ENCODE data around the gene MVP.

MVP gene

GRCh38 chr16:29808219-29808900 lies 11.9 kb upstream of the MVP start:
- no peak for DNase-seq
- TF ChIP-seq GATA1 (IDR thresholded peaks at IDR 0.05; ENCODE audit: low read depth, low read length) (no peak), POLR2A (IDR thresholded peaks at IDR 0.05; ENCODE audit: low read length) (no peak)

- no peak for TF ChIP-seq POLR2A (IDR thresholded peaks at IDR 0.05; ENCODE audit: low read length)
- DNase-seq = no peak
Measured at GRCh38 chr16:29809031-29809747, 11.1 kb upstream of the MVP start.

GRCh38 chr16:29809850-29810698 lies 10.2 kb upstream of the MVP start:
- TF ChIP-seq POLR2A (IDR thresholded peaks at IDR 0.05; ENCODE audit: low read length) (no peak), GATA1 (IDR thresholded peaks at IDR 0.05; ENCODE audit: low read depth, low read length) (no peak)
- no peak for DNase-seq

DNA sequence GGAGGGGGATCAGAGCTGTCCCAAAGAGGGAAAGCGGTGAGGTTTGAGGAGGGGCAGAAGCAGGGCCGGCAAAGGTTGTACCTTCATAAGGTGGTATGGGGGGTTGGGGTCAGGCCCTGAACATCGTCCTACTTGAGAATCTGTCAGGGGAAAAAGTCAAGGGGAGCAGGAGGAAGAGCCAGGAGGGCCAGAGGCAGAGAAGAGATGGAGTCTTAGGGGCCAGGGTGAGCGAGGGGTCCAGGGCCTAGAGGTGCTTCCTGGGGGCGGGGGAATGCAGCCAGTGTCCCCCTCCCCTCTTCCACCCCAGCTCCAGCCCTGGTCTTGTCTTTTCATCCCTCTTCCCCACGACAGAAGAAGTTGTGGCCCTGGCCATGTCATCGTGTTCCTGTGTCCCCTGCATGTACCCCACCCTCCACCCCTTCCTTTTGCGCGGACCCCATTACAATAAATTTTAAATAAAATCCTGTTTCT lies 9.5 kb upstream of the MVP start:
- no peak for DNase-seq
- TF ChIP-seq POLR2A (IDR thresholded peaks at IDR 0.05; ENCODE audit: low read length) = no peak
- no peak for TF ChIP-seq GATA1 (IDR thresholded peaks at IDR 0.05; ENCODE audit: low read depth, low read length)

DNA sequence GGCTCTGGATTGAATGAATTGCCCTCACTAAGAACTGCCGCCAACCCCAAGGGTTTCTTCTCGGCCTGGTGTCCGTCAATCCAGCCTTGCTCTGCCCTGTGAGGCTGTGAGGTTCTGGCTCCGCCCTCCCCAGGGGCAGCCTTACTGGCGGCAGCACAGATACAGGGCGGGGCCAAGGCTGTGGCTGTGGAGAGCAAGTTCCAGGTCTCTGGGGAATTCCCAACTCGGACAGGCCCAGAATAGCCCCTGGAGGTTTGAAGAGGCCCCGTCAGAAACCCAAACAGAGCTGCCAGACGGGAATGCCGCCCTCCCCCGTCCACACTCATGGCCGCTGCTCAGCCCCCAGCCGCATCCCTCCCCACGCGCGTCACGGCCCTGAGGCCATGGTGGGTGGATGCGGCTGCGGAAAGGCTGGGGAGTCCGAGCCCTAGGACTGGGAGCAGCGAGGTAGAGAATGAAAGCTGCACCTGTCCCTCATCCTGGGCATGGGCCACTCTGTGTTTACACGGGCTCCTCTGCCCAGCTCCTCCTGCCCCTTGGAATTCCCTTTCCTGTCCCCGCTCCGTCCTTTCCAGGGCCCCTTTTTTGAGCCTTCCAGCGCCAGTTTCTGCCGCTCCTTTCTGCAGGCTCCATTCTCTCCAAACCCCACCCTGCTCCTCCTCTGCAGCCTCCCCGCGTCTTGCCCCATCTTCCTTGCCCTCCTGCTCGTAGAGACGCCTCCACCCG lies 8.9 kb upstream of the MVP start:
- peak; percentile 84 to 85 for DNase-seq
- peak; percentile 65 for TF ChIP-seq POLR2A (IDR thresholded peaks at IDR 0.05; ENCODE audit: low read length)
- no peak for TF ChIP-seq GATA1 (IDR thresholded peaks at IDR 0.05; ENCODE audit: low read depth, low read length)

DNA sequence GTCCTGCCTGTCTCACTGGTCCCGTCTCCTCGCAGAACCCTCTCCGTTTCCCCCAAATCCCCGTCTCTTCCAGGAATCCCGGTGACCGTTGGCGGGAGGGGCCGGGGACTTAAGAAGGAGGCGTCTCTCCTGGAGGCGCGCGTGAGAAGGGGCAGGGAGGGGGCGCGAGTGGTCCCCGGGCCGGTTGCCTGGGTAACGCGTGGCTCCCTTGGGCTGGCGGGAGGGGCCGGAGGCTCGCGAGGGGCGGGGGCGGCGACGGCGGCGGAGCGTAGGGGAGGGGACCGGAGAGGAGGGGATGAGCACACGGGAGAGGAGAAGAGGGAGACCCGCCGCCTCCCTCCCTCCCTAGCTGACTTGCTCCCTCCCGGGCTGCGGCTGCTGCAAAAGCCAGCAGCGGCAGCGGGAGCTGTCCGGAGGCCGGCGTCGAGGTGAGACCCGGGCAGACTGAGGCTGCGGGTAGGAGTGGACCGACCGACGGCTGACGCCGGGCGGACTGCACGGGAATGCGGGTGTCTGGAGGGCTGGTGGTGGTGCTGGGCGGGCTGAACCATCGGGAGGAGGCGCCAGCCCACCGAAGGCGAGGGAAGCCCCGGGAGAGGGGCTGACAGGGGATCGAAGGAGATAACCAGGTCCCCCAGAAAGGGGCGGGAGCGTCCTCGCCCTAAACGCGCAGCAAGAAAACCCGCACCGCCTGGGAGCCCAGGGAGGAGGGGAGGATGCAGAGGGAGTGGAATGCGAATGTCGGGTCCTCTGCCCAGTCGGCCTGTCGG lies 8.2 kb upstream of the MVP start, which contains the start of gene PRRT2:
PRRT2 (plus strand) TSS at position 298 of the 770 bp plus-strand sequence. CDS start 862 bp downstream, outside the sequence.
- DNase-seq = peak in 1 of 2 experiments; percentile 68
- TF ChIP-seq POLR2A (IDR thresholded peaks at IDR 0.05; ENCODE audit: low read length) (no peak), GATA1 (IDR thresholded peaks at IDR 0.05; ENCODE audit: low read depth, low read length) (no peak)

DNA sequence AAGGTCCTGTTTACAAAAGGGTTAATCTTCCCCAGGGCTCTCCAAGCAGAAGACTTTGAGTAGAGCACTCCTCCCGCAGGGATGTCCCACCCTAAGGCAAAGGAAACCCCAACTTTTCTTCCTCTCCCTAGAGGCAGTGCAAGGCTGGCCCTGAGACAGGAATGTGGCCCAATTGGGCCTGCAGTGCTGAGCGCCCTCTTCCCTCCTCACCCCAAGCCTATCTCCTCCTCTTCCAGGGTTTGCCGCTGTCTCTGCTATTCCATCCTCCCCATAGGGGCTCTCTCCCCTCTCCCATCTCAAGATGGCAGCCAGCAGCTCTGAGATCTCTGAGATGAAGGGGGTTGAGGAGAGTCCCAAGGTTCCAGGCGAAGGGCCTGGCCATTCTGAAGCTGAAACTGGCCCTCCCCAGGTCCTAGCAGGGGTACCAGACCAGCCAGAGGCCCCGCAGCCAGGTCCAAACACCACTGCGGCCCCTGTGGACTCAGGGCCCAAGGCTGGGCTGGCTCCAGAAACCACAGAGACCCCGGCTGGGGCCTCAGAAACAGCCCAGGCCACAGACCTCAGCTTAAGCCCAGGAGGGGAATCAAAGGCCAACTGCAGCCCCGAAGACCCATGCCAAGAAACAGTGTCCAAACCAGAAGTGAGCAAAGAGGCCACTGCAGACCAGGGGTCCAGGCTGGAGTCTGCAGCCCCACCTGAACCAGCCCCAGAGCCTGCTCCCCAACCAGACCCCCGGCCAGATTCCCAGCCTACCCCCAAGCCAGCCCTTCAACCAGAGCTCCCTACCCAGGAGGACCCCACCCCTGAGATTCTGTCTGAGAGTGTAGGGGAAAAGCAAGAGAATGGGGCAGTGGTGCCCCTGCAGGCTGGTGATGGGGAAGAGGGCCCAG lies 7.3 kb upstream of the MVP start:
- DNase-seq = no peak
- no peak for TF ChIP-seq POLR2A (IDR thresholded peaks at IDR 0.05; ENCODE audit: low read length)
- no peak for TF ChIP-seq GATA1 (IDR thresholded peaks at IDR 0.05; ENCODE audit: low read depth, low read length)

GRCh38 chr16:29813644-29814562 lies 6.4 kb upstream of the MVP start:
- no peak for DNase-seq
- TF ChIP-seq POLR2A (IDR thresholded peaks at IDR 0.05; ENCODE audit: low read length) (no peak), GATA1 (IDR thresholded peaks at IDR 0.05; ENCODE audit: low read depth, low read length) (no peak)

- TF ChIP-seq POLR2A (IDR thresholded peaks at IDR 0.05; ENCODE audit: low read length) (no peak), GATA1 (IDR thresholded peaks at IDR 0.05; ENCODE audit: low read depth, low read length) (no peak)
- no peak for DNase-seq
Measured at GRCh38 chr16:29814592-29814991, 5.7 kb upstream of the MVP start.

- TF ChIP-seq POLR2A (IDR thresholded peaks at IDR 0.05; ENCODE audit: low read length) (no peak), GATA1 (IDR thresholded peaks at IDR 0.05; ENCODE audit: low read depth, low read length) (no peak)
Measured at GRCh38 chr16:29815032-29815721, 5.1 kb upstream of the MVP start.

More at GRCh38 chr16:29815032-29815721, 5.1 kb upstream of the MVP start:
- DNase-seq = no peak
